ENCODE results near the gene OTUB2. TPM values are rescaled to one million over a fixed set of nuclear protein-coding genes. Genes with fewer than 3 reads are reported as not detected.

Gene OTUB2
- total RNA-seq, 1 experiment from 2014 or later: 0.74 TPM

DNA sequence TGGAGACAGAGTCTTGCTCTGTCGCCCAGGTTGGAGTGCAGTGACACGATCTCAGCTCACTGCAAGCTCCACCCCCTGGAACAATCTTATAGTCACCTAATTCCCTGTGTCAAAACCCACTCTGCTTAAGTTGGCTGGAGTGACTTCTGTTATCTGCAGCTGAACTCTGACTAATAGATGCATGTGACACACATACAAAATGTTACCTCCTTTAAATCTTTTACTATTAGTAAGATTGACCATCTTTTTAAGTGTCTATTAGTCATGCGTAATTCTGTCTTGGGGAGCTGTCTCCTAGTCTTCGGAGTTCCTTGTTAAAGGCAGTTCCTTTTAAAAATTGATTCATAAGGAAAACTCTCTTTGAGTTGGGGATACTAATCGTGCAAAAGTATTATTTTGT, 62.4 kb downstream of the OTUB2 start:
- no peak for DNase-seq (ENCODE audit: extremely low read depth, low read depth)

DNA sequence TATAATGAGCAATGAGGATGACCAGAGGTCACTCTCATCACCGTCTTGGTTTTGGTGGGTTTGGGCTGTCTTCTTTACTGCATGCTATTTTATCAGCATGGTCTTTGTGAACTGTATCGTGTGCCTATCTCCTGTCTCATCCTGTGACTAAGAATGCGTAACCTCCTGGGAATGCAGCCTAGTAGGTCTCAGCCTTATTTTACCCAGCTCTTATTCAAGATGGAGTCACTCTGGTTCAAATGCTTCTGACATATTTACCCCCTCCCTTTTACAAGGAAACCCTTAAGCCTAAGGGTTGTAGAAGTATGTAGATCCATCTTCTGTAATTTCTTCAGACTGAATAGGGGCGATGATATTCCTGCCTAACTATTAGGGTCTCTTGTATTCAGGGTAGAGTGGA, 63.3 kb downstream of the OTUB2 start:
- no peak for DNase-seq (ENCODE audit: extremely low read depth, low read depth)

- no peak for DNase-seq (ENCODE audit: extremely low read depth, low read depth)
Measured at GRCh38 chr14:94093418-94093817, 67.3 kb downstream of the OTUB2 start.

- no peak for DNase-seq (ENCODE audit: extremely low read depth, low read depth)
Measured at GRCh38 chr14:94097091-94097490, 71.0 kb downstream of the OTUB2 start.

Other genes with a start within 250 kb of the OTUB2 start
- gene PRIMA1, start 237.9 kb upstream of the OTUB2 start, total RNA-seq (2014; rRNA removed; shearing (Covaris generic)): 0.02 and 0.40 TPM in 2 replicates
- gene FAM181A, start 99.0 kb upstream of the OTUB2 start, total RNA-seq (2014; rRNA removed; shearing (Covaris generic)): not detected in 2 replicates
- not detected in 2 replicates for gene ASB2, start 49.8 kb upstream of the OTUB2 start, total RNA-seq (2014; rRNA removed; shearing (Covaris generic))
- not detected in 2 replicates for gene CCDC197, start 29.0 kb upstream of the OTUB2 start, total RNA-seq (2014; rRNA removed; shearing (Covaris generic))
- 89.8 and 101 TPM in 2 replicates for gene DDX24, start 54.9 kb downstream of the OTUB2 start, total RNA-seq (2014; rRNA removed; shearing (Covaris generic))
- gene IFI27L1, start 55.0 kb downstream of the OTUB2 start, total RNA-seq (2014; rRNA removed; shearing (Covaris generic)): 9.7 and 9.9 TPM in 2 replicates
- gene IFI27, start 84.4 kb downstream of the OTUB2 start, total RNA-seq (2014; rRNA removed; shearing (Covaris generic)): 1.6 and 2.5 TPM in 2 replicates
- 68.9 and 99.6 TPM in 2 replicates for gene IFI27L2, start 103.3 kb downstream of the OTUB2 start, total RNA-seq (2014; rRNA removed; shearing (Covaris generic))
- 0.35 TPM in 1 of 2 replicates, not detected in the other for gene PPP4R4, start 148.0 kb downstream of the OTUB2 start, total RNA-seq (2014; rRNA removed; shearing (Covaris generic))

All from NCI-H460 (cell line).